Measurements from ENCODE around the gene TEAD1.

DNA sequence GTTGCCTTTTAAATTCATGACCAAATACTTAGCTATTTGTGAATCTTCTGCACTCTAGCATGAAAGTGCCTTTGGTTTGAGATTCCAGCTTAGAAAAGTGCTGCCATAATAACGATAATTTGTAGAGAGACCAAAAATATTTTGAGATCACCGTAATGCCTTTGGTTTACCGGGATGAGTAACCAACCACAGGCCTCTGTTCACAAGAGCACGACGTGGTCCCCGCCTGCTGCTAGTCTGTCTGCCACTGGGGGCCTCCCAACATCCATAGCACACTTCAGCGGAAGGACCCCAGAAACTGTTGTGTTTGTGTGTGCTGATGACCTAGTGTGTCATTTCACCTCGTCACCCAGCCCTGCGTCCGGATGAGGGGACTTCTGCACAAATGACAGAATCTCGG is 267.9 kb downstream of the TEAD1 start:
- TF ChIP-seq, protein P1, sequence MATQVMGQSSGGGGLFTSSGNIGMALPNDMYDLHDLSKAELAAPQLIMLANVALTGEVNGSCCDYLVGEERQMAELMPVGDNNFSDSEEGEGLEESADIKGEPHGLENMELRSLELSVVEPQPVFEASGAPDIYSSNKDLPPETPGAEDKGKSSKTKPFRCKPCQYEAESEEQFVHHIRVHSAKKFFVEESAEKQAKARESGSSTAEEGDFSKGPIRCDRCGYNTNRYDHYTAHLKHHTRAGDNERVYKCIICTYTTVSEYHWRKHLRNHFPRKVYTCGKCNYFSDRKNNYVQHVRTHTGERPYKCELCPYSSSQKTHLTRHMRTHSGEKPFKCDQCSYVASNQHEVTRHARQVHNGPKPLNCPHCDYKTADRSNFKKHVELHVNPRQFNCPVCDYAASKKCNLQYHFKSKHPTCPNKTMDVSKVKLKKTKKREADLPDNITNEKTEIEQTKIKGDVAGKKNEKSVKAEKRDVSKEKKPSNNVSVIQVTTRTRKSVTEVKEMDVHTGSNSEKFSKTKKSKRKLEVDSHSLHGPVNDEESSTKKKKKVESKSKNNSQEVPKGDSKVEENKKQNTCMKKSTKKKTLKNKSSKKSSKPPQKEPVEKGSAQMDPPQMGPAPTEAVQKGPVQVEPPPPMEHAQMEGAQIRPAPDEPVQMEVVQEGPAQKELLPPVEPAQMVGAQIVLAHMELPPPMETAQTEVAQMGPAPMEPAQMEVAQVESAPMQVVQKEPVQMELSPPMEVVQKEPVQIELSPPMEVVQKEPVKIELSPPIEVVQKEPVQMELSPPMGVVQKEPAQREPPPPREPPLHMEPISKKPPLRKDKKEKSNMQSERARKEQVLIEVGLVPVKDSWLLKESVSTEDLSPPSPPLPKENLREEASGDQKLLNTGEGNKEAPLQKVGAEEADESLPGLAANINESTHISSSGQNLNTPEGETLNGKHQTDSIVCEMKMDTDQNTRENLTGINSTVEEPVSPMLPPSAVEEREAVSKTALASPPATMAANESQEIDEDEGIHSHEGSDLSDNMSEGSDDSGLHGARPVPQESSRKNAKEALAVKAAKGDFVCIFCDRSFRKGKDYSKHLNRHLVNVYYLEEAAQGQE (IDR thresholded peaks at IDR 0.05; ENCODE audit: insufficient read depth in 1 of 2, low read depth in 2 of 2, low read length in 2 of 2) = no peak
- TF ChIP-seq POLR2AphosphoS5 (IDR thresholded peaks at IDR 0.05; ENCODE audit: low read depth, low read length) (no peak), TAF1 (IDR thresholded peaks at IDR 0.05; ENCODE audit: borderline replicate concordance, insufficient read depth, low read length) (no peak)
